Peyer's patch (tissue), 4 donors: ENCODE measurements around the gene SERPINE2. TPM values are rescaled to one million over a fixed set of nuclear protein-coding genes. Genes with fewer than 3 reads are reported as not detected.

Experiments used
- DNase-seq, 3 donors: peaks; one replicate each; pipeline ENCODE4 v3.0.0-alpha.2; 2017 to 2019
- H3K27ac ChIP-seq, 4 donors: fragments of 200-600 bp; sonication (generic); one replicate each; pipeline ENCODE4 v1.5.1; 2016 to 2019
- H3K27me3 ChIP-seq, 2 donors: fragments of 200-600 bp; sonication (generic); one replicate each; pipeline ENCODE4 v1.5.1; 2019
- H3K36me3 ChIP-seq, 3 donors: fragments of 200-600 bp; sonication (generic); one replicate each; pipeline ENCODE4 v1.5.1; 2016 to 2019
- H3K4me1 ChIP-seq, 4 donors: fragments of 200-600 bp; sonication (generic); one replicate each; pipeline ENCODE4 v1.5.1; 2016 to 2019
- H3K4me3 ChIP-seq, 4 donors: fragments of 200-600 bp; sonication (generic); 1 replicate in 3 of 4; 2 replicates in 1 of 4; pipeline ENCODE4 v1.5.1; 2016 to 2019; ENCODE audit warnings: mild to moderate bottlenecking in 1 of 4
- H3K9me3 ChIP-seq, 4 donors: fragments of 200-600 bp; sonication (generic); one replicate each; pipeline ENCODE4 v1.5.1; 2016 to 2019; ENCODE audit warnings: mild to moderate bottlenecking in 1 of 4
- CTCF ChIP-seq, 6 experiments: fragments of 450-650 bp in 4 of 6; fragments of 200-600 bp in 2 of 6; sonication (generic) in 1 of 6; IDR thresholded peaks; one replicate each; pipeline ENCODE4 v1.5.1; 2017 to 2019; ENCODE audit warnings: antibody characterized with exemption in 6 of 6, mild to moderate bottlenecking in 3 of 6, moderate library complexity in 1 of 6
- POLR2A ChIP-seq, 2 donors: fragments of 450-650 bp; IDR thresholded peaks; one replicate each; pipeline ENCODE4 v1.5.1; 2017; ENCODE audit warnings: antibody characterized with exemption in 2 of 2, mild to moderate bottlenecking in 2 of 2, moderate library complexity in 2 of 2
- total RNA-seq, 4 donors: library from RNA; depleted of rRNA; stranded (reverse); fragments of >200 nt; gene quantifications; one replicate each; pipeline ENCODE4 v1.1.0, GENCODE V29; 2016

The SERPINE2 gene
- total RNA-seq, 4 donors from 2014 or later = 2.8 to 19.8 (median 15.5) TPM

- Histone ChIP-seq H3K36me3 (no peaks in the 10 kb centered on the region), H3K27me3 (no peaks in the 10 kb centered on the region), H3K4me1 (peaks cover 0 to 7% (median 0%) of the 10 kb centered on the region in 4 donors), H3K27ac (no peak overlapping the region), H3K9me3 (no peaks in the 10 kb centered on the region), H3K4me3 (no peak overlapping the region)
- no peak for TF ChIP-seq CTCF (IDR thresholded peaks at IDR 0.05)
- no peak for TF ChIP-seq POLR2A (IDR thresholded peaks at IDR 0.05)
- no peak for DNase-seq
These were observed 20.1 kb upstream of the SERPINE2 start for GRCh38 chr2:224059178-224059577.

- H3K27me3 ChIP-seq = no peaks in the 10 kb centered on the region
These were observed 19.1 kb upstream of the SERPINE2 start for GRCh38 chr2:224058048-224058775.

GRCh38 chr2:224056889-224057288 is 17.8 kb upstream of the SERPINE2 start:
- TF ChIP-seq CTCF (IDR thresholded peaks at IDR 0.05) = no peak
- TF ChIP-seq POLR2A (IDR thresholded peaks at IDR 0.05) = no peak
- no peaks in the 10 kb centered on the region for H3K27me3 ChIP-seq
- H3K27ac ChIP-seq = no peak overlapping the region
- no peaks in the 10 kb centered on the region for H3K36me3 ChIP-seq
- no peaks in the 10 kb centered on the region for H3K9me3 ChIP-seq
- no peak overlapping the region for H3K4me3 ChIP-seq
- no peak for DNase-seq
- H3K4me1 ChIP-seq = no peaks in the 10 kb centered on the region

More at GRCh38 chr2:224058048-224058775, 19.1 kb upstream of the SERPINE2 start:
- H3K9me3 ChIP-seq = no peaks in the 10 kb centered on the region
- no peak for DNase-seq
- no peaks in the 10 kb centered on the region for H3K36me3 ChIP-seq
- peaks cover 0 to 7% (median 0%) of the 10 kb centered on the region in 4 donors for H3K4me1 ChIP-seq
- no peak overlapping the region for H3K27ac ChIP-seq
- no peak overlapping the region for H3K4me3 ChIP-seq
- TF ChIP-seq CTCF (IDR thresholded peaks at IDR 0.05) (no peak), POLR2A (IDR thresholded peaks at IDR 0.05) (no peak)

GRCh38 chr2:224055101-224055500 is 16.0 kb upstream of the SERPINE2 start:
- H3K36me3 ChIP-seq = no peaks in the 10 kb centered on the region
- H3K27me3 ChIP-seq = no peaks in the 10 kb centered on the region
- DNase-seq = no peak
- no peaks in the 10 kb centered on the region for H3K4me1 ChIP-seq
- no peak overlapping the region for H3K27ac ChIP-seq
- TF ChIP-seq CTCF (IDR thresholded peaks at IDR 0.05) = no peak
- TF ChIP-seq POLR2A (IDR thresholded peaks at IDR 0.05) = no peak
- no peaks in the 10 kb centered on the region for H3K9me3 ChIP-seq
- no peak overlapping the region for H3K4me3 ChIP-seq

- no peak overlapping the region for H3K4me3 ChIP-seq
- no peaks in the 10 kb centered on the region for H3K36me3 ChIP-seq
- no peaks in the 10 kb centered on the region for H3K4me1 ChIP-seq
- TF ChIP-seq POLR2A (IDR thresholded peaks at IDR 0.05) (no peak), CTCF (IDR thresholded peaks at IDR 0.05) (no peak)
- DNase-seq = no peak
- no peak overlapping the region for H3K27ac ChIP-seq
- H3K27me3 ChIP-seq = no peaks in the 10 kb centered on the region
- H3K9me3 ChIP-seq = no peaks in the 10 kb centered on the region
These were observed 7.7 kb upstream of the SERPINE2 start for GRCh38 chr2:224046752-224047151.
